ENCODE data around the gene NKD1.

The NKD1 gene

DNA sequence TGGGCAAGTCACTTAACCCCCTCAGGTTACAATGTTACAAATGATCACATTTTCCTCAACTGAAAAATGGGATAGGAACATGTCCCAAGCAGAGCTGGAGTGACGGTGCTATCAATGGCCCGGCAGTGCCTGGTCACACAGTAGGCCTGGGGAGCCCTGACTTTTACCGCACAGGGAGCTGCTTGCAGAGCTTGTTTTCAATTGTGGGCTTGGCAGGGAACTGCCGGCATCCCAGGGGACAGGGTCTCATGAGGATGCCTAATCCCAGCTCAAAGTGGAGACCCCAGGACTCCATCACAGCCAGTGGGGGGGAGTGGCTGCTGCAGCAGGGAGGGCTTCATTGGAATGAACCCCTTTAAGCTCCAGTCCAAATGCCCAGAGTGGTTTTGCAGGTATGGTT, 121.5 kb downstream of the NKD1 start:
- in situ Hi-C loops (cut with MboI; ENCODE audit: low sequenced_read_pairs), result loop anchor here (25.0 kb wide), 1 partner anchor 307 kb away; the partner anchor contains the start of gene BRD7

DNA sequence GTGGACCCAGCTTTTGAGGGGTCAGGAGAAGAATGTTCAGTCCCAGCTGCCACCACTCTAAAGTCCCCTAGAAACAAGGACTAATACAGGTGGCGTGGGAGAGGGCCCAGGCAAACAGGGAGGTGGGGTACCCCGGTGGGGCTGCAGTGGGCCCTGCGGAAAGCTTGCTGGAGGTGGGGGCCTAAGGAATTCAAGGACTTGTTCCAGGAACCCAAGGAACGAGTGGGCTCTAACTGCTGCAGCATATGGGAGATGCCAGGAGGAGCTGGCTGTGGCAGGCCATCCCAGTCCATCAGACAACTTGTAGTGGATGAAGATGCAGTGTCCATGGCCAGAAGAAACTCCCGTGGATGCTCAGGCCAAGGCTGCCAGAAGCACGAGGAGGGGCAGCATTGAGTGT, 122.3 kb downstream of the NKD1 start:
- in situ Hi-C loops (cut with MboI; ENCODE audit: low sequenced_read_pairs), result loop anchor here (25.0 kb wide), 1 partner anchor 308 kb away; the partner anchor contains the start of gene BRD7

DNA sequence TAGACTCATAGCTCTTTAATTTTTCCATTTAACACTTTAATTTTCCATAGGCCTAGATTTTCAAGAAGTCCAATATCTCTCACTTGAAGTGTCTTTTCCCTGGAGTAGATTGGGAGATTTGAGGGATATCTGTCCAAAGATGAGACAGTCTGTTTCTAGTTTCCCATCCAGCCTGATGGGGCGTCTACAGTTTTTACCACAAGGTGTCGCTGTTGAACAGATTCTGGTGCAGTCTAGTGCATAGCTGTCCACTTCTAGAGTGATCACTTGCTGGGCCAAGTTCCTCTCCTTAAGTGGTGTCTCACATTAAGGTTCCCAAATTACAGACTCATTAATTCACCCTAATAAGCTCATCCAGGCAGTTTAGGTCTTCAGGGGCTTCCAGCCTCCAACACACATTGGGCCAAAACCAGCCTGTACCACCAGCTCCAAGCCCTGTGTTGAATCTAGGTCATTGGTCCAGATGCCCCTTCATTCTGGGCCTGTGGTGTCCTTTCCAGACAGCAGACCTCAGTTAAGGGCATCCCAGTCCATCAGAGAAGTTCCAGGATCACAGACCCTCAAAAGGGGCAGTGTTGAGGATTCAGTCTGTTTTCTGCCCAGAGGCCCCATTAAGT, 123.6 kb downstream of the NKD1 start:
- in situ Hi-C loops (cut with MboI; ENCODE audit: low sequenced_read_pairs), result loop anchor here (25.0 kb wide), 1 partner anchor 309 kb away; the partner anchor contains the start of gene BRD7

DNA sequence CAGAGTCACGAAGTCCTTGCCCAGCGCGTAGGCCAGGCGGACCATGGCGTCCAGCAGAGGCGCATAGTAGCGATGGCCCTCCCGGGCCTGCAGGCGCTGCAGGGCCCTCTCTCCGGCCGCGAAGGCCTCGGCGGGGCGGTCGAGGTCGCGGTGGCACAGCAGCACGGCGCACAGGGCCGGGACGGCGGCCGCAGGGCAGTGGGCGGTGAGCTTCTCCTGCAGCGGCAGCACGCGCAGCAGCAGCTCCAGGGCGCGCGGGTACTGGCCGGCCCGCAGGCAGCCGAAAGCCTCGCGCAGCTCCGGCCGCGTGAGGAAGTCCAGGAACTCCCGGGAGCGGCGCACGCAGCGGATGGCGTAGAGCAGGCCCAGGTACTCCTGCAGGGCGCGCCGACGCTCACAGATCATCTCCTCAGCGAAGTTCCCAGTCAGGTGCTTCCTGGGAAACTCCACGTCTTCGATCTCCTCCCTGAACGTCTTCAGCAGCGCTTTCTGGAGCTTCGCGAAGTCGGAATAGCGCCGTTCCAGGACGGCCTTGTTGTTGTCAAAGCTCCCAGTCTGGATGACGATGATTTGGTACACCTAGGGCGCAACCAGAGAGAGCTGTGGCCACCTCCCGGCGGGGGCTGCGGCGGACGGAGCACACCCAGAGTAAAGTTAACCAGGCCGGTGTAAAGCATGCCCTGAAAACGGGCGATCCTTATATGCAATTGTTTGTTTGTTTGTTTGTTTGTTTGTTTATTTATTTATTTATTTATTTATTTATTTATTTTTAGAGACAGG, 125.5 kb downstream of the NKD1 start:
- in situ Hi-C loops (cut with MboI; ENCODE audit: low sequenced_read_pairs), result loop anchor here (25.0 kb wide), 1 partner anchor 311 kb away; the partner anchor contains the start of gene BRD7

DNA sequence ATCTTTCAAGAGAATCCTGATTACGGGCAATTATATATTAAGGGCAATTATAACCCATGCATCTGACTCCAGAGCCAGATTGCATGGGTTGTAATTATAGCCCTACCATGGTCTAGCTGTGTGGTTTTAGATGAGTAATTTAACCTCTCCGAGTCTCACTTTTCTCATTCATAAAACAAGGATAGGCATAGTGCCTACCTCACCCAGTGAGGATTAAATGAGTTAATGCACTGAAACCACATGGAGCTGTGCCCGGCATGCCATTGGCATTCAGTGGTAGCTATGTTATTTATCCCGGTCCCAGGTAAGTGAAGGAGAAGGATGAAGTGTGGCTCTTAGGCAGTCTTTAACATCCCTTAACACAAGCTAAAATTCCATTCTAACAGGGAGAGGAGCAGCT, 126.6 kb downstream of the NKD1 start:
- in situ Hi-C loops (cut with MboI; ENCODE audit: low sequenced_read_pairs), result loop anchor here (25.0 kb wide), 1 partner anchor 313 kb away; the partner anchor contains the start of gene BRD7

DNA sequence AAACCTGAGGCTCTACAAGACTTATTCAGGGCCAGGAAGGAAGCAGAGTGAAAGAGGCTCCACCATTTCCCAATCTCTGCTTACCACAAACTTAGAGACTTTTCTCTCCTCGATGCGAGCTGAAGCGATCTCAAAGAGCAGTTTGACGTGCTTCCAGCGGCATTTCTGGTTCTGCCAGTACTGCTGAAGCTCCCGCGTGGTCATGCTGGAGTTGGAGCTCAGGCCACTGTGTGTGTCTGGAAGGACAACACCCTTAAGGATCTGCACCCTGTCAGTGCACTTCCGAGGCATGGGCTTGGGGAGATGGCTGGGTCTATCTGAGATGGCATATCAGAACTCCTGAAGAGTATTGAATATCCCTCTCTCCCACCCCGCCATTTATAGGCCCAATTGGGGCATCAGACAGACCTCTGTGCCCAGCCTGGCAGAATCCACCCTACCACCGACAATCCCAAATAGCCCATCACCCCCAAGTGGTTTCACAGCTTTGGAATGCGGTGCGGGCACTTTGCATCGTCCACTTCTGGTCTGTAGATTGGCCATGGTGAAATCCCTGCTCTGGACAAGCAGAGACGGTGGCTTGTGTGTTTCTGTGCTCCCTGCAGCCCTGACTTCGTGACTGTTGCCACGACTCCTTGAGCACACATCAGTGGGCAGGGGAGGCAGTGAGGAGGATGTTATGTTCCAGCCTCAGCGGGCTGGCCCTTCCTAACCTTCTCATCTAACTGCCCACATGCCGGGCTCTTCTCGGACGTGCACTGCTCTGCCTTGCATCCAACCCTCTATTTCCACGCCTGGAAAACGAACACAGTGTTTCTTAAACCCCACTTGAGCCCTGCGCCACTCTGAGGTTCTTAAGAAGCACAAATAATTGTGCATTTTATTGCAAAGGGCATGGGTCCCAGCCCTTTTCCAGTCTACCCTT, 127.8 kb downstream of the NKD1 start:
- in situ Hi-C loops (cut with MboI; ENCODE audit: low sequenced_read_pairs), result no loop called here

DNA sequence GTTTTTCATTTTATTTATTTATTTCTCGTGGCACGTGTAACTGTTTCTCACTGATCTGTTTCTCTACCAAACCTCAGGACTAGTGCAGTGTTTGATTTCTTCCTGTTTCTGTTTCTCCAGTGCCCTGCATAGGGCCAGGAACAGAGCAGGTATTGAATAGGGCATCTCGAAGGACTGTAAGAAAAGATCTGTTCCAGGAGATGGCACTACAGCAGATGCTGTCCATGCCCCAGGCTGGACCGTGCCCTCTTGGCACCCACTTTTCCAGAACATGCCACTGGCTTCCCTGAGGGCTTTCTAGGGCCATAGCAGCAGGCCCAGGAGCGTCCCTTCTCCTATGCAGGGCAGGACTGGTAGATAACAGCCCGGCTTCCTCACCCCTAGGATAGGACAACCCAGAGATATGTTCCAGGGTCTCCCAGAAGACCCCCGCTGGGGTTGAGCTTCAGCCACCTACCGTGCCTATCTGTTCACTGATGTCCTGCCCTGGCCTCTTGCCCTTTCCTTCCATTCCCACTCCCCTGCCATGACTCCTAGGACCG, 128.6 kb downstream of the NKD1 start:
- in situ Hi-C loops (cut with MboI; ENCODE audit: low sequenced_read_pairs), result no loop called here

DNA sequence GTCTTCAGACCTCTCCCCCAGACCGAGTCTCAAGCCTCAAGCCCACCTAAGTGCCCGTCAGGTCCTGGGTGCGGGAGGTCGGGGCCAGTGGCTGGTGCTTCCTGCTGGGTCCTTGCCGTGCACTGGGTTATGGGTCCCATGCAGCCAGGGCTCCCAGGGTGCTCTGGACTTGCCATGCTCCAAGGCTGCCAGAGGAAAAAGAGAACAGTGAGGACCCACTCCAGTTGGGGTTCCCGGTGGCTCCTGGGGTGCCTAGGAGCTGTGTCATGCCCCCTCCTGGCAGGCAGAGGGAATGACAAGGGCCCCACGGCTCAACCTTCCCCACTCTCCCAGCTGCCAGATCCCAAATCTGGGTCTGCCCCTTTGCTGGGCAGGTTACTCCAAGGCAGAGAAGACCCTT, 129.2 kb downstream of the NKD1 start:
- in situ Hi-C loops (cut with MboI; ENCODE audit: low sequenced_read_pairs), result no loop called here

DNA sequence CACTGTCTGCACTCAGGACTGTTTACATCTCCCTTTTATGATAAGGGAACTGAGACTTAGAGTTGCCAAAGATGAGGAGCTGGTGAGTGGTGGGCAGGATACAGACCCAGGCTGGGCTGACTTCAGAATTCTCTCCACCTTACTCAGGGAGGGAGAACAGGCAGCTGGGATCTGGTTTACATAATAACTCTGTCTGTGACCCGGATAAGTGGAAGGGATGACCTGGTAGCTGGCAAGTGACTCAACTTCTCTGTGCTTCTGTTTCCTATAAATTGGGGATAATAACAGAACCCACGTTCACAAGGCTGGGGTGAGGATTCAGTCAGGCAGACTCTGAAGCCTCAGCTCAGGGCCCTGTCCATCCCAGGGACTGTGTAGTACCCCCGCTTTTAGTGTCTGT, 130.3 kb downstream of the NKD1 start:
- in situ Hi-C loops (cut with MboI; ENCODE audit: low sequenced_read_pairs), result no loop called here

DNA sequence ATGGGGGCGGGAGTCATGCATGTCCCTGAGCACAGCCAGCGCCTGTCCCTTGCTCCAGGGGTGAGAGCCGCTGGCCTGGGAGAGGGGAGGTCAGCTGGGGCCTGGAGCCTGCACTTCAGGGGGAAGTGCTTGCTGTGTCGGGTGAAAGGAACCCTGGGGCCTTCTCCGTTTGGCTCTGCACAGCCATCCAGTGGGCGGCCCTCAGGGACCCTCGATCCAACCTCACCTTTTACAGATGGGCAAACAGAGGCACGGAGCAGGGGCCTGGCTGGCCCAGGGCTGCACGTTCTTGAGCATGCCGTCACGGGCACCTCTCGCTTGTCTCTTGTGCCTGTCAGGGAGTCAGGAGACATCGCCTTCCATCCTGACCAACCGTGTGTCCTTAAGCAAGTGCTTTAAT, 131.1 kb downstream of the NKD1 start:
- in situ Hi-C loops (cut with MboI; ENCODE audit: low sequenced_read_pairs), result no loop called here

DNA sequence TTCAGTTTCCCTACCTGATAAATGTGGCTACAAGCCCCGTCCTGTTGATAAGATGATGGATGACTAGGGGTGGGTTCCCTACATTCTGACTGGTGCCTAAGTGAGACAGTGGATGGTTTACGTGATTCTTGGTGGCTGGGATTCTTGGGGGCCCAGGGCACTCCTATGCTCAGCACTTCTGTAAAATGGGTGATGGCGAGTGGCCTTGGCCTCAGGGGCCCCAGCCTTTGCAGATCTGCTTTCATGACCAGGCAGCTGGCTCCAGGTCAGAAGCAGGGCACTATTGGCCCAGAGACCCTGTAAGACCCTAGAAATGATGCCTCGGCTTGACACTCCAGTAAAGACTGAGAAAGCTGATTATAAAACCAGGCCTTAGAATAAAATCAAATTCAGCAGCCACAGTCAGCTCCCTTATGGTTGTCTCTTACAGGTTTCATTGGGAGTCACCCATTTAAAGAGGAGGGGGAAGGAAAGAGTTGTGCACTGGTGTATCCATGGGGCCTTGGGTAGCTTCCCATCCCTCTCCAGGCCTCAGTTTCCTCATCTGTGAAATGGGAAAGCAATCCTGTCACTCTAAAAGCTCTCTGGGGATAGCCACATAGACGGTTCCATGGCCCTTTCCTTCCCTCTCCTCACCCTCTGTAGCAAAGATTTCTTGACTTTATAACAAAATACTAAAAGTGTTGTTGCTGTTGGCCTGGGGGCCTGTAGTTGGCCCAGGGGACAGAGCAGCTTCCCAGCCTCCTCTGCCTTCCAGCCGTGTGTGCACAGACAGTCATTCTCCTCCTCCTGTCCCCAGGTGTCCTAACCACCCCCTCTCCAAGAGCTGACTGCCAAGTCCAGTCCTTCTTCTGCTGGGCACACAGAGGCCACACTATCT, 131.7 kb downstream of the NKD1 start:
- in situ Hi-C loops (cut with MboI; ENCODE audit: low sequenced_read_pairs), result loop anchor here (10.0 kb wide), 1 partner anchor 65 kb away; the partner anchor contains the start of gene CYLD

DNA sequence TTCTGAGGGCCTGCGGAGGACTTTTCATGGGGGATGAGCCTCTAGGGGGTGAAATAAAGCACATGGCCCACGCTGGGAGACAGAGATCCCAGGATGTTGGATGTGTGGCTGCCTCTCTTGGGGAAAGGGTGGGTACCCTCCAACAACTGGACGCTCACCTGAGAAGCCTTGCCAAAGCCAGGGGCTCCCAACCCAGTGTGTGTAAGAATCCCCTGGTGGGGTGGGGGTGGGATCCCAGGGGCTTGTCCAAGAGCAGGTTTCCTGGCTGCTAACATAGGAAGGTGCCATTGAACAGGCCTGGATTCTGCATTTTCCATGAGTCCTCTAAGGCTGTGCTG, 132.3 kb downstream of the NKD1 start:
- in situ Hi-C loops (cut with MboI; ENCODE audit: low sequenced_read_pairs), result loop anchor here (10.0 kb wide), 1 partner anchor 64 kb away; the partner anchor contains the start of gene CYLD

DNA sequence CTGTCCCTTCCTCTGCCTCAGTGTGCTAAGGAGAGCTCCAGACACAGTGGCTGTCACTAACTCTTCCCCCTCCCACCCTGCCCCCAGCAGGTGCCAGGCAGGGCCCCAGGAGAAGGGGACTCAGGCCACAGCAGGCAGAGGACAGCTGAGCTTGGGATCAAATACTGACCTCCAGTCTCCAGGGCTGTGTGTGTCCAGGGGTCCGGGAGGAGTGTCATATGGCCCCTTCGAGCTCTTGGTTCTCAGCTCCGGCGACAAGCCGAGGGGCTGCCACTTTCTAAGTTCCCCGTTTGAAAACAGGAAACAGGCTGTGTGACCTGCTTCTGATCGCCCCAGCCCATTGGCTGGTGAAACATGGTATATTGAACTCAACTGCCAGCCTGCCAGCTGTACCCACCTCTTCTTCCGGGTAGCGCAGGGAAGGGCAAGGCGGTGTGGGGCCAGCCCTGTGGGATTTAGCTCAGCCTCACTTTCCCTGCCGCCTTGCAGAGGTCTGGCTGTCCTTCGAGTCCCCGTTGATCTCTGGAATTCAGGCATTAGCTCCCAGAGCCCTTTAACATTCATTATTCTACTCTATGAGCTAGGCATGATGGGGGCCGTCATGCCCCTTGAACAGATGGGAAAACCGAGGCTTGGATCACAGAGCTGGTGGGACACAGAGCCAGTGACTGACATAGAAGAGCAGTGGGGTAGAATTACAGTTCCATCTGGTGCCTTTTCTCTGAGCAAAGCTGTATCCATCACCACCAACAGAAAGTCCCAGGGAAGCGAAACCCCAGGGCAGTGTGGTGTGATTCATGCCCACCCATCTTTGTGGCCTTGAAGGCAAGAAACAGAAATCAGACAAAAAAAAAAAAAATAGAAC, 133.1 kb downstream of the NKD1 start, which contains the start of gene SNX20:
TSS of gene SNX20 (minus strand) at position 292 of the 865 bp plus-strand sequence. CDS start 3,786 bp downstream, outside the sequence.
- in situ Hi-C loops (cut with MboI; ENCODE audit: low sequenced_read_pairs), result loop anchor here (10.0 kb wide), 1 partner anchor 64 kb away; the partner anchor contains the start of gene CYLD

DNA sequence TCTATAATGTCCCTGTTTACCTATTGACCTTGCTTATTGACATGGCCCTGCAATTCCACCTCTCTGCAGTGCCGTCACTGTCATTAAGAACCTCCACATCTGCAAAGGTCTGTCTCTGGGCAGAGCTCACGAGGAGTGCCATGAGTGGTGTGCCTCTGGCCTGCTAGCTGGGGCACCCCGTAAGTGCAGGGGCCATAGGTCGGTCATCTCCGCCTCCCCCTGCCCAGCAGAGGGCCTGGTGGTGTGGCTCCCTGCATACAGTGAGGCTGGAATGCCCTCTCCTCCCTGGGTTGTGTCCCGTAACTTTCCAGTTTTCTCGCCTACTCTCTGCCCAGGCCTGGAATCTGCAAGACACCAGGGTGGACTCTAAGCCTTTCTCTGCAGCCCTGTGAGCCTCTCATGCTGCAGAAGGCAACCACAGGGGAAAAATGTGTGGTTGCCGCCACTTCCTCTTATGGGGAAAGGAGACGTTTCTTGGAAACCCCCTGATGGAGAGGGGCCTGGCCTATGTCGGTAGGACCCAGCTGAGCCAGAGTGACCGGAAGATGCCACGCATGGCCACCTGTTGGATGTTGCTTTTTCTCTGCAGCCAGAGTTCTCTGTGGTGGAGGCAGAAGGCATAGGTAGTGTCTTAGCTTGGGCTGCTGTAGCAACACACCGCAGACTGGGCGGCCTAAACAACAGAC, 135.6 kb downstream of the NKD1 start:
- in situ Hi-C loops (cut with MboI; ENCODE audit: low sequenced_read_pairs), result loop anchor here (10.0 kb wide), 1 partner anchor 61 kb away; the partner anchor contains the start of gene CYLD

DNA sequence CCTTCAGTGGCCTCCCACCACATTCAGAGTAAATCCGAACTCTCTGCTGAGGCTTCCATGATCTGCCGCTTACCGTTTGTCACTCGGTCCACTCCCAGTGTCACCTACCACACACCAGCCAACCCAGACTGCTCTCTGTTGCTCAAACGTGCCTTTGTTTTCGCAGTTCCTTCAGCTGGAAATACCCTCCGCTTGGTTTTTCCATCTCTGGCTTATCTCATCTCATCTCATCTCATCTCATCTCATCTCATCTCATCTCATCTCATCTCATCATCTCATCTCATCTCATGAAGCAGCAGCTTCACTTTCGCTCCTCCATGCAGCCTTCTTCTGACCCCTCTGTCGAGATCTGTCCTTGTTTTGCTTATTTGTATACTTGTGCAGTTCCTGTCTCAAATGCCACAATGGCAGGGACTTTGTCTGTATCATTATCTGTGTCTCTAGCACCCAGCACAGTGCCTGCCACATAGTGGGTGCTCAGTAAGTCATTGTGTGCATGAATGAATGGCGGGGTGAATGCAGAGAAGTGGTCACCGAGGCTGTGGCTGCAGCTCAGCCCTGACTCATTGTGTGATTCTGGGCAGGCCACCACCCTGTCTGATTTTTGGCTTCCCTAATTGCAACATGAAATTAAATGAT, 136.7 kb downstream of the NKD1 start:
- in situ Hi-C loops (cut with MboI; ENCODE audit: low sequenced_read_pairs), result loop anchor here (10.0 kb wide), 1 partner anchor 60 kb away; the partner anchor contains the start of gene CYLD

DNA sequence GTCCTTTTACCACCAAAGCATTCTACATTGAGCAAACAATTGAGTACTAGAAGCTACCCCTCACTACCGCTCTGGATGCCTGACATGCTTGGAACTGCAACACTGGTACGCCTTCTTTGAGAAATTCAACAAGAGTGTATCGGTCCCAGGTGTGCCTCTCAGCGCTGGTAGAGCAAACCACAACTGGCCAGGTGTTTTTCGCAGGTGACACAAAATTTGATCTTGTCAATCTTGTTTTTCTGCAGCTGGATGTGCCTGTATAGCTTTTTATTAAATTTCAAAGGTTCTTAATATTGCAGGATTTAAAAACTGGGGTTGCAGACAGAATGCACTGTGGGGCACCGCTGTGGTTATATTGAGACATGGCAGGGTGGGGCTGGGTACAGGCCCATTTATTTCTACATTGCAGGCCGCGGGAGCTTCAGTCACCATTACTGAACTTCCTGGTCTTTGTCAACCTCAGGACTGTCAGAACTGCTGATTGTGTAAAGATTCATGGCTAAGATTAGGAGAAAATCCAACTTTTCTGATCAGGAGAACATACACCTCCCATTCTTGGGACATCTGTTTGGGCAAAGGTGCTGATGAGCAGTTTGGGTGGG, 137.4 kb downstream of the NKD1 start:
- in situ Hi-C loops (cut with MboI; ENCODE audit: low sequenced_read_pairs), result loop anchor here (10.0 kb wide), 1 partner anchor 59 kb away; the partner anchor contains the start of gene CYLD

DNA sequence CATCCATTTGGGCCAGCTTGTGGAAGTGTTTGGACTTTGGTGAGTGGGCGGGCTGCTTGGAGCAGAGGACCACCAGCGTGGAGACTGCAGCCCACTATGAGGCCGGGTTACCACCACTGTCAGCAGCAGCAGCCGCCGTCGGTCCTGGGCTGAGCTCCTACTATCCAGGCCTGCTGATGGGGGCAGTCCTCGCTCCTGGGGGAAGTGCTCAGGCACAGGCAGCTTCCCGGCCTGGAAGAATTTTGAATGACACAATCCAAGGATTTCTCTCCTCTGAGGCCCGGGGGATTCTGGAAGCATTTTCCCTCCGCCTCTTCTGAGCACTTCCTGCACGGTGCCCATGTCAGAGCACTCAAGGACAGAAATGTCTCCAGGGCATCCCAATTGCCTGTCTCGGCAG, 139.9 kb downstream of the NKD1 start:
- in situ Hi-C loops (cut with MboI; ENCODE audit: low sequenced_read_pairs), result loop anchor here (10.0 kb wide), 1 partner anchor 57 kb away; the partner anchor contains the start of gene CYLD
